Body of pancreas (tissue), 4 donors: ENCODE results near the gene CACNA1C.

ENCODE experiments used
- POLR2A ChIP-seq, 3 donors: fragments of 450-650 bp; IDR thresholded peaks; one replicate each; pipeline ENCODE4 v1.6.1; 2016; ENCODE audit warnings: antibody characterized with exemption in 3 of 3, mild to moderate bottlenecking in 2 of 3
- TF ChIP-seq, protein P1 (sequence below), 7 experiments: fragments of 450-650 bp in 4 of 7; fragments of 200-600 bp in 3 of 7; sonication (generic) in 3 of 7; IDR thresholded peaks; one replicate each; pipeline ENCODE4 v1.5.1; 2016 to 2019; ENCODE audit warnings: antibody characterized with exemption in 7 of 7

- TF ChIP-seq, protein P1, sequence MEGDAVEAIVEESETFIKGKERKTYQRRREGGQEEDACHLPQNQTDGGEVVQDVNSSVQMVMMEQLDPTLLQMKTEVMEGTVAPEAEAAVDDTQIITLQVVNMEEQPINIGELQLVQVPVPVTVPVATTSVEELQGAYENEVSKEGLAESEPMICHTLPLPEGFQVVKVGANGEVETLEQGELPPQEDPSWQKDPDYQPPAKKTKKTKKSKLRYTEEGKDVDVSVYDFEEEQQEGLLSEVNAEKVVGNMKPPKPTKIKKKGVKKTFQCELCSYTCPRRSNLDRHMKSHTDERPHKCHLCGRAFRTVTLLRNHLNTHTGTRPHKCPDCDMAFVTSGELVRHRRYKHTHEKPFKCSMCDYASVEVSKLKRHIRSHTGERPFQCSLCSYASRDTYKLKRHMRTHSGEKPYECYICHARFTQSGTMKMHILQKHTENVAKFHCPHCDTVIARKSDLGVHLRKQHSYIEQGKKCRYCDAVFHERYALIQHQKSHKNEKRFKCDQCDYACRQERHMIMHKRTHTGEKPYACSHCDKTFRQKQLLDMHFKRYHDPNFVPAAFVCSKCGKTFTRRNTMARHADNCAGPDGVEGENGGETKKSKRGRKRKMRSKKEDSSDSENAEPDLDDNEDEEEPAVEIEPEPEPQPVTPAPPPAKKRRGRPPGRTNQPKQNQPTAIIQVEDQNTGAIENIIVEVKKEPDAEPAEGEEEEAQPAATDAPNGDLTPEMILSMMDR (IDR thresholded peaks at IDR 0.05), result no peak
- no peak for TF ChIP-seq POLR2A (IDR thresholded peaks at IDR 0.05)
Measured at GRCh38 chr12:2639020-2639298, 586.2 kb downstream of the CACNA1C start.
